Small intestine (tissue), 7 donors: Measurements from ENCODE around the gene CPAMD8. TPM values are rescaled to one million over a fixed set of nuclear protein-coding genes. Genes with fewer than 3 reads are reported as not detected.
A peak's percentile ranks its signal among the peaks of the same experiment; 100 is the strongest.

Experiments used
- DNase-seq, 2 donors: peaks; one replicate each; pipeline versions ENCODE4 v3.0.0 to v3.0.0-alpha.2; 2013
- FAIRE-seq: peaks from 2 replicates; lab custom pipeline; 2012; peaks lifted over from hg19 to GRCh38; lab: Jason Lieb, UNC
- H3K27ac ChIP-seq, 3 donors: one replicate each; pipeline ENCODE4 v1.5.1; 2013; ENCODE audit warnings: low read length in 2 of 3, mild to moderate bottlenecking in 2 of 3, control low read depth in 1 of 3, inconsistent platforms in 1 of 3, low read depth in 1 of 3, moderate library complexity in 1 of 3
- H3K27me3 ChIP-seq, 3 donors: one replicate each; pipeline ENCODE4 v1.6.1; 2013; ENCODE audit warnings: low read length in 3 of 3, inconsistent platforms in 1 of 3; ENCODE audit not compliant: control insufficient read depth in 3 of 3, insufficient read depth in 3 of 3
- H3K36me3 ChIP-seq, 3 donors: one replicate each; pipeline ENCODE4 v1.6.1; 2013; ENCODE audit warnings: low read length in 3 of 3, inconsistent platforms in 1 of 3, low read depth in 1 of 3, mild to moderate bottlenecking in 1 of 3, moderate library complexity in 1 of 3; ENCODE audit not compliant: control insufficient read depth in 3 of 3, insufficient read depth in 2 of 3
- H3K4me1 ChIP-seq, 3 donors: one replicate each; pipeline ENCODE4 v1.6.1; 2013; ENCODE audit warnings: low read length in 2 of 3, inconsistent platforms in 1 of 3, low read depth in 1 of 3, mild to moderate bottlenecking in 1 of 3, moderate library complexity in 1 of 3; ENCODE audit not compliant: control insufficient read depth in 3 of 3, insufficient read depth in 2 of 3
- H3K4me3 ChIP-seq, 3 donors: one replicate each; pipeline ENCODE4 v1.5.1; 2013; ENCODE audit warnings: low read length in 3 of 3, control low read depth in 1 of 3, inconsistent platforms in 1 of 3, low read depth in 1 of 3, mild to moderate bottlenecking in 1 of 3, moderate library complexity in 1 of 3
- H3K9me3 ChIP-seq, 2 donors: one replicate each; pipeline ENCODE4 v1.6.1; 2013; ENCODE audit warnings: low read depth in 1 of 2, low read length in 1 of 2; ENCODE audit not compliant: control insufficient read depth in 2 of 2, insufficient read depth in 1 of 2
- WGBS, 3 donors: extraction: QIAGEN DNeasy Blood & Tissue Kit; methylation state at CpG; one replicate each; pipeline ENCODE4 v1.1.7; 2013; 5-methylcytosine and 5-hydroxymethylcytosine counted together
- polyA plus RNA-seq, 4 donors: library from polyadenylated mRNA; stranded (reverse) in 3 of 4; unstranded in 1 of 4; fragments of 200-250 nt in 3 of 4; fragments of 120-200 nt in 1 of 4; gene quantifications; one replicate each; pipeline versions ENCODE4 v1.2.1 to v1.2.3, GENCODE V29; 2013
- donor health status: healthy with polysubstance abuse.
- donor health status: control.
- donor health status: control.
- donor health status: Bipolar disorder and iron deficiency.
- donor health status: healthy.

CPAMD8 gene
- polyA plus RNA-seq, 4 donors: 0.45 to 7.1 (median 3.1) TPM

GRCh38 chr19:16892868-16893685, 133.5 kb downstream of the CPAMD8 start:
- Histone ChIP-seq H3K36me3 (no peaks in the 10 kb centered on the region), H3K4me1 (peaks cover 0 to 4% (median 3%) of the 10 kb centered on the region in 3 donors), H3K4me3 (no peak overlapping the region), H3K27me3 (peaks cover 0 to 22% (median 0%) of the 10 kb centered on the region in 3 donors), H3K9me3 (no peaks in the 10 kb centered on the region), H3K27ac (peak overlapping the region in 1 of 3 donors; percentile 69)
- 67 to 77% (median 74%) methylated on average over 19 of the region's 19 CpGs for WGBS, 3 donors
- no peak for DNase-seq
- no peak for FAIRE-seq

GRCh38 chr19:16892436-16892835, 134.2 kb downstream of the CPAMD8 start:
- no peaks in the 10 kb centered on the region for H3K9me3 ChIP-seq
- no peaks in the 10 kb centered on the region for H3K36me3 ChIP-seq
- FAIRE-seq (no peak), DNase-seq (no peak)
- H3K27me3 ChIP-seq: peaks cover 0 to 19% (median 0%) of the 10 kb centered on the region in 3 donors
- no peak overlapping the region for H3K4me3 ChIP-seq
- peaks cover 0 to 4% (median 3%) of the 10 kb centered on the region in 3 donors for H3K4me1 ChIP-seq
- WGBS, 3 donors: 46 to 51% (median 47%) methylated on average over 4 of the region's 4 CpGs
- peak overlapping the region in 1 of 3 donors; percentile 69 for H3K27ac ChIP-seq

- 78 to 88% (median 79%) methylated on average over 12 of the region's 12 CpGs for WGBS, 3 donors
- Histone ChIP-seq H3K27ac (no peak overlapping the region), H3K4me1 (peaks cover 0 to 4% (median 3%) of the 10 kb centered on the region in 3 donors), H3K9me3 (no peaks in the 10 kb centered on the region), H3K27me3 (peaks cover 0 to 17% (median 0%) of the 10 kb centered on the region in 3 donors), H3K36me3 (no peaks in the 10 kb centered on the region), H3K4me3 (no peak overlapping the region)
- FAIRE-seq (no peak), DNase-seq (no peak)
Observed at GRCh38 chr19:16891696-16892382, 134.8 kb downstream of the CPAMD8 start.

- Histone ChIP-seq H3K4me3 (no peak overlapping the region), H3K27ac (peak overlapping the region in 1 of 3 donors; percentile 88)
- 78 to 85% (median 85%) methylated on average over 24 of the region's 24 CpGs for WGBS, 3 donors
Observed at GRCh38 chr19:16890461-16891184, 136.0 kb downstream of the CPAMD8 start.

GRCh38 chr19:16889883-16890460, 136.6 kb downstream of the CPAMD8 start:
- DNase-seq (no peak), FAIRE-seq (no peak)
- Histone ChIP-seq H3K4me1 (no peaks in the 10 kb centered on the region), H3K27me3 (peaks cover 0 to 3% (median 0%) of the 10 kb centered on the region in 3 donors), H3K9me3 (no peaks in the 10 kb centered on the region), H3K36me3 (no peaks in the 10 kb centered on the region), H3K4me3 (no peak overlapping the region), H3K27ac (peak overlapping the region in 1 of 3 donors; percentile 88)
- 87 to 95% (median 93%) methylated on average over 37 to 48 of the region's 48 CpGs for WGBS, 3 donors

More at GRCh38 chr19:16890461-16891184, 136.0 kb downstream of the CPAMD8 start:
- no peaks in the 10 kb centered on the region for H3K4me1 ChIP-seq
- DNase-seq (no peak), FAIRE-seq (no peak)
- no peaks in the 10 kb centered on the region for H3K36me3 ChIP-seq
- H3K27me3 ChIP-seq: peaks cover 0 to 8% (median 0%) of the 10 kb centered on the region in 3 donors
- no peaks in the 10 kb centered on the region for H3K9me3 ChIP-seq

- H3K27me3 ChIP-seq: peaks cover 0 to under 1% (median 0%) of the 10 kb centered on the region in 3 donors
- DNase-seq (no peak), FAIRE-seq (no peak)
- no peaks in the 10 kb centered on the region for H3K4me1 ChIP-seq
- 65 to 72% (median 68%) methylated on average over 22 of the region's 22 CpGs for WGBS, 3 donors
- H3K9me3 ChIP-seq: no peaks in the 10 kb centered on the region
- H3K36me3 ChIP-seq: no peaks in the 10 kb centered on the region
- H3K27ac ChIP-seq: peak overlapping the region in 2 of 3 donors; percentile 42 to 88
- H3K4me3 ChIP-seq: peak overlapping the region in 1 of 3 donors; percentile 19
Observed at GRCh38 chr19:16889366-16889882, 137.2 kb downstream of the CPAMD8 start.

GRCh38 chr19:16888629-16889365, 137.8 kb downstream of the CPAMD8 start, which contains the start of gene F2RL3:
TSS of gene F2RL3 (plus strand) at chr19:16888999. CDS start at chr19:16889190, 191 bp downstream.
- Histone ChIP-seq H3K27me3 (no peaks in the 10 kb centered on the region), H3K4me3 (peak within 1 kb of the TSS in 1 of 3 donors; percentile 19), H3K27ac (peak within 1 kb of the TSS in 2 of 3 donors; percentile 42 to 88), H3K36me3 (no peaks in the 10 kb centered on the region), H3K4me1 (no peaks in the 10 kb centered on the region), H3K9me3 (peaks cover 0 to 2% of the 10 kb centered on the region in 2 donors)
- DNase-seq (peak; percentile 8 to 58), FAIRE-seq (no peak)
- WGBS, 3 donors: 18 to 42% (median 30%) methylated on average over 29 to 31 of the region's 31 CpGs
